NCI-H526 treated with DMSO at 0.1 percent for 48 hours (cell line): ENCODE data around the gene ANKRD37.
"Not testable (repeated sequence)": the region's sequence is repeated elsewhere in the genome, so short reads cannot be mapped to it uniquely, and the experiment has no call there.

Source experiments
- DNase-seq: peaks from one replicate; lab custom pipeline; 2025; lab: John Stamatoyannopoulos, UW

ANKRD37 gene

GRCh38 chr4:185396724-185397385 is at the start of gene ANKRD37:
ANKRD37 (plus strand) TSS chr4:185396841; CDS start chr4:185396924, 83 bp downstream.
- no peak for DNase-seq

- no peak for DNase-seq
These were observed 49.6 kb upstream of the ANKRD37 start for GRCh38 chr4:185346975-185347601.

- no peak for DNase-seq
These were observed 45.0 kb upstream of the ANKRD37 start for GRCh38 chr4:185351691-185352090.

GRCh38 chr4:185352202-185352601 is 44.4 kb upstream of the ANKRD37 start:
- no peak for DNase-seq

- no peak for DNase-seq
These were observed 43.9 kb upstream of the ANKRD37 start for GRCh38 chr4:185352741-185353140.

- DNase-seq, result no peak
These were observed 39.4 kb upstream of the ANKRD37 start for GRCh38 chr4:185357211-185357610.

- DNase-seq, result no peak
These were observed 38.8 kb upstream of the ANKRD37 start for GRCh38 chr4:185357733-185358440.

GRCh38 chr4:185358514-185358913 is 38.1 kb upstream of the ANKRD37 start:
- no peak for DNase-seq

GRCh38 chr4:185358959-185359358 is 37.7 kb upstream of the ANKRD37 start:
- no peak for DNase-seq

- no peak for DNase-seq
These were observed 36.7 kb upstream of the ANKRD37 start for GRCh38 chr4:185359767-185360446.

GRCh38 chr4:185361872-185362271 is 34.8 kb upstream of the ANKRD37 start:
- no peak for DNase-seq

- not testable (repeated sequence) for DNase-seq
These were observed 34.1 kb upstream of the ANKRD37 start for GRCh38 chr4:185362570-185362969.

GRCh38 chr4:185363251-185363650 is 33.4 kb upstream of the ANKRD37 start:
- no peak for DNase-seq

- DNase-seq, result no peak
These were observed 31.8 kb upstream of the ANKRD37 start for GRCh38 chr4:185364886-185365285.

- DNase-seq, result no peak
These were observed 26.9 kb upstream of the ANKRD37 start for GRCh38 chr4:185369731-185370130.

GRCh38 chr4:185370268-185370949 is 26.2 kb upstream of the ANKRD37 start:
- DNase-seq, result no peak

- no peak for DNase-seq
These were observed 24.9 kb upstream of the ANKRD37 start for GRCh38 chr4:185371702-185372101.

- DNase-seq, result no peak
These were observed 22.6 kb upstream of the ANKRD37 start for GRCh38 chr4:185374027-185374426.

GRCh38 chr4:185374573-185374972 is 22.1 kb upstream of the ANKRD37 start:
- DNase-seq, result no peak

- DNase-seq, result no peak
These were observed 18.4 kb upstream of the ANKRD37 start for GRCh38 chr4:185378264-185378663.

- no peak for DNase-seq
These were observed 17.0 kb upstream of the ANKRD37 start for GRCh38 chr4:185379326-185380295.
